Gastroesophageal sphincter (tissue), 3 donors: ENCODE measurements around the gene AGRN.
"Not testable (repeated sequence)": the region's sequence is repeated elsewhere in the genome, so short reads cannot be mapped to it uniquely, and the experiment has no call there.

Experiments used
- EP300 ChIP-seq: sonication (generic); formaldehyde crosslinking; IDR thresholded peaks from one replicate; pipeline ENCODE4 v1.6.1; 2017; ENCODE audit warnings: antibody characterized with exemption, mild to moderate bottlenecking
- POLR2A ChIP-seq, 2 donors: fragments of 450-650 bp; IDR thresholded peaks; one replicate each; pipeline ENCODE4 v1.6.1; 2017; ENCODE audit warnings: antibody characterized with exemption in 2 of 2, mild to moderate bottlenecking in 2 of 2, moderate library complexity in 1 of 2
- TF ChIP-seq, protein P1 (sequence below), 4 experiments: fragments of 200-600 bp in 2 of 4; fragments of 450-650 bp in 2 of 4; sonication (generic) in 1 of 4; IDR thresholded peaks; one replicate each; pipeline ENCODE4 v1.5.1; 2017 to 2019; ENCODE audit warnings: antibody characterized with exemption in 4 of 4, mild to moderate bottlenecking in 2 of 4, moderate library complexity in 2 of 4

DNA sequence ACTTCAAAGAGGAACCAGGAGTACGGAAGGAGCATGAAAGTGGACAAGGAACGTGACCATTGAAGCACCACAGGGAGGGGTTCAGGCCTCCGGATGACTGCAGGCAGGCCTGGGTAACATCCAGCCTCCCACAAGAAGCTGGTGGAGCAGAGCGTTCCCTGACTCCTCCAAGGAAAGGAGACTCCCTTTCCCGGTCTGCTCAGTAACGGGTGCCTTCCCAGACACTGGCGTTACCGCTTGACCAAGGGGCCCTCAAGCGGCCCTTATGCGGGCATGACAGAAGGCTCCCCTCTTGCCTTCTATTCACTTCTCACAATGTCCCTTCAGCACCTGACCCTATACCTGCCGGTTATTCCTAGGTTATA lies 46.0 kb downstream of the AGRN start:
- TF ChIP-seq, protein P1, sequence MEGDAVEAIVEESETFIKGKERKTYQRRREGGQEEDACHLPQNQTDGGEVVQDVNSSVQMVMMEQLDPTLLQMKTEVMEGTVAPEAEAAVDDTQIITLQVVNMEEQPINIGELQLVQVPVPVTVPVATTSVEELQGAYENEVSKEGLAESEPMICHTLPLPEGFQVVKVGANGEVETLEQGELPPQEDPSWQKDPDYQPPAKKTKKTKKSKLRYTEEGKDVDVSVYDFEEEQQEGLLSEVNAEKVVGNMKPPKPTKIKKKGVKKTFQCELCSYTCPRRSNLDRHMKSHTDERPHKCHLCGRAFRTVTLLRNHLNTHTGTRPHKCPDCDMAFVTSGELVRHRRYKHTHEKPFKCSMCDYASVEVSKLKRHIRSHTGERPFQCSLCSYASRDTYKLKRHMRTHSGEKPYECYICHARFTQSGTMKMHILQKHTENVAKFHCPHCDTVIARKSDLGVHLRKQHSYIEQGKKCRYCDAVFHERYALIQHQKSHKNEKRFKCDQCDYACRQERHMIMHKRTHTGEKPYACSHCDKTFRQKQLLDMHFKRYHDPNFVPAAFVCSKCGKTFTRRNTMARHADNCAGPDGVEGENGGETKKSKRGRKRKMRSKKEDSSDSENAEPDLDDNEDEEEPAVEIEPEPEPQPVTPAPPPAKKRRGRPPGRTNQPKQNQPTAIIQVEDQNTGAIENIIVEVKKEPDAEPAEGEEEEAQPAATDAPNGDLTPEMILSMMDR (IDR thresholded peaks at IDR 0.05), result not testable (repeated sequence)
- not testable (repeated sequence) for TF ChIP-seq EP300; POLR2A (IDR thresholded peaks at IDR 0.05)
